A673 (cell line): Measurements from ENCODE around the gene ARNT2.

Experiments used
- CTCF ChIP-seq: fragments of 300-800, 200-600 bp; sonication (generic); conservative IDR thresholded peaks from 2 replicates; pipeline ENCODE4 v1.5.1; 2017; ENCODE audit warnings: low read depth, mild to moderate bottlenecking, antibody characterized with exemption, low read length, moderate library complexity, mixed read lengths
- EZH2 ChIP-seq: fragments of 200-600 bp; sonication (generic); IDR thresholded peaks from 2 replicates; pipeline ENCODE4 v1.6.1; 2017; ENCODE audit warnings: borderline replicate concordance, low read depth, mild to moderate bottlenecking, mixed read lengths, antibody characterized with exemption, low read length; ENCODE audit not compliant: poor library complexity, severe bottlenecking

DNA sequence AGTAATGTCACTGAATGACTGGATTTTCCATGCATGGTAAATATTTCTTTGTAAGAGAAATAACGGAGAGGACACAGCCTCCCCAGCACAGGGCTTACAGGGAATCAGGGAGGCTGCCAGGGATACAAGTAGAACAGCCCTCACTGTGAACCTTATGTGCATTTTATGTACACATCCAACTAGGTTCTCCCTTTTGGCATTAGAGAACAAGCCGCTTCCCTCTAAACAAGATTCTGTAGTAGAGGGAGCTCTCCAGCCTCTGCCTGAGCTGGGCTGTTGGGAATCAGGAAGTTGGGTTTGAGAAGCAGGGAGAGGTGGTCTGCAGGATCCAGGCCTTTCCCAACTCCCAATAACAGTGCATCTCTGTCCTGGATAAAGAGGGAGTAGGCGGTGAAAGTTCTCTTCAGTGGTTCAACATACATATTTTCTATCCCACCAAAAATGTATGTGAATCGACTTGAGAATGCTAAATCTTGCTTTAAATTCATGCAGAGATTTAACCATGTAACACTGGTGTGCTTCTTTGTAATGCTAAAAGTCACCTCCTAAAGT lies 83.7 kb downstream of the ARNT2 start:
- TF ChIP-seq CTCF (no peak), EZH2 (no peak)
